ENCODE measurements around the gene OGDH.

OGDH gene

DNA sequence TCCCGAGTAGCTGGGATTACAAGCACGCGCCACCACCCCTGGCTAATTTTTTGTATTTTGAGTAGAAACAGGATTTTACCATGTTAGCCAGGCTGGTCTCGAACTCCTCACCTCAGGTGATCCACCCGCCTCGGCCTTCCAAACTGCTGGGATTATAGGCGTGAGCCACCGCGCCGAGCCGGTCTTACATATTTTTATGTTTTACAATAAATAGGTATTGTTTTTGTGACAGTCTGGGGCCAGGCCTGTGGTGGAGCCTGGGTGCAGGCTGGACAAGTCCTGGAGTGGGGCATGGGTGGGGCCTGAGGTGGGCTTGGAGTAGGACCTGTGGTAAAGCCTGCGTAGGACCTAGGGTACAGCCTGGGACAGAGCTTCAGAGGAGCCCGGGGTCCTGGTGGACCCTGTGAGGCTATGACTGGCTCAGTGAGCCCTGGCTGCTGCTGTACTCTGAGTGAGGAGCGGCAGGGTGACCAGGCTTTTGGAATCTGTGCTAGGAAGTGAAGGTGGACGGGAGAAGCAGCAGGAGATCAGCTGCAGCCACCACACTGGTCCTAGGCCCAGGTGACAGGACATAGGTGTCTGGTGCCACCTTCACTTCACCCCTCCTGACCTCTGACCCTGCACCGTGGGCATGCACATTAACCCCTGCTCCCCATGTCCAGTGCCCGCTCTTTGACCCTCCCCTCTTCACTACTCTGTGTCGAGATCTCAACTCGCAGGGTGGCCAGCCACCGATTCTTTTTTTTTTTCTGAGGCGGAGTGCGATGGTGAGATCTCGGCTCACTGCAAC is 132.6 kb downstream of the OGDH start:
- DNase-seq (ENCODE audit: low read depth) = no peak

DNA sequence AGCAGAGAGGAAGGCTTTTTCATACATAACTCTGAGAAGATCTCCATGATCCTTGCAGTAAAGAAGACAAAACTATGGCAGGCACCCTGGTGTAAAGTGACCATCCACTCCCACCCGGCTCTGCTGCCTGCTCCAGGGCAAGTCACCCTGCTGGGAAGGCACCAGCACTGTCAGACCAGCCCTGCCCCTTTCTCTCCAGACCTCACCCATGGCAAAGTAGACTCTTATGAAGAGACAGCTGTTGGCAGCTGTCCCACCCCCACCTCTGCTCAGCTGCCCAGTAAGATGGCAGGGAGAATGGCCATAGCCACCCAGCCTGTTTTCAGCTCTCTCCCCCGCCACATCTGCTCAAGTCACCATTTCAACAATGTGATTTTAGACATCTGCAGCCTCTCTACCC is 133.6 kb downstream of the OGDH start:
- no peak for DNase-seq (ENCODE audit: low read depth)

DNA sequence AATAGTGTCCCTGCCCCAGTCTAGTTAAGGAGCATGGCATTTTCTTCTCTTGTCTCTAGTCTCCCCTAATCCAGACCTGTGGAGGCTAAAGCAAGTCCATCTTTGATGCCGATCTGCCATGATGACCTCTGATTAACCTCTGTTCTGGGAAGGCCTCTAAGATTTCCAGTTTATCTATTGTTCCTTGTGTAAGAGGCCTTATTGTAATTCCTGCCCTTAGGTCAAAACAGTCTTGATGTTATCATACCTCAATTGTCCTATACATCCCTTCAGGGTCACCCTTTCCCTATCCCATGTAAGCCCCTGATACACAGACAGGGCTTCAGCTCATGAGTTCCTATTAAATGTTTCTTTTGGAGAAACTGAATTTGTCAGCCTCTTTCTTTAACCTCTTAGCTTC is 137.3 kb downstream of the OGDH start:
- DNase-seq (ENCODE audit: low read depth) = no peak

DNA sequence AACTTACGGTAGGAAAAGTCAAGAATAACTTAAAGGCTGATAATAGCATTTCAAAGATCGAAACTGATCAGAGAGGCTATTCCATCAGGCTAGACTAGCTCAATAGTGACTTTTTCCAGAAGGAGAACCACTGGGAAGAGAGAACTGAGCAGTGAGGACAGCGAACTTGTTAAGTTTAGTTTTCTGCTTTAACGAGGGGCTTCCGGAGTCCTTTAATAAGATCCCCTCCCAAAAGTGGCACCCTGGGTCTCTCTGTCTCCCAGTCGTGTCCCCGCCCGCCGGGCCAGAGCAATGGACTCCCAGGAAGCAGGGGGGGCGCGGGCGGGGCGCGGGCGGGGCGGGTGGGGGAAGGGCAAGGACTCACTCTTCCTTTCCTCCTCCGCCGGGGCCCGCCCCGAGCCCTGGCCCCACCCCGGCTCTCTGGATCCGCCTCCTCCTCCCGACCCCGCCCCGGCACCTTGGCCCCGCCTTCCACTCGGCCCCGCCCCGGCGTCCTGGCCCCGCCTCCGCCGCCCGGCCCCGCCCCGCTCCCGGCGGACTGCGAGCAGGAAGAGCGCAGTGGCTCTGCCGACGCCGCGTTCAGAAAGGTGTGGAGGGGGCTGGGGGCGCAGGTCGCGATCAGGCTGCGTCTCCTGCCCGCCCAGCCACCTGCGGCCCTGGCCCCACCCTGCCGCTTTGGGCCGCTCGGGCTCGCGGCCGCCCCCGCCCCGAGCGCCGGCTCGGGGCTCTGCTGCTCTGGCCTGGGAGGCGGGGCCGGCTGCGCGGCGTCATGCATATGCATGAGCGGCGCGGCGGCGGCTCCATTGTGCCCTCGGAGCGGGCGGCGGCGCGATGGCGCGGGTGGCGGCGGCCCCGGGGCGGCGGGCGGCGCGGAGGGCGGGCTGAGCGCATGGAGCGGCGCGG is 141.9 kb downstream of the OGDH start, which contains the start of gene ZMIZ2:
TSS of gene ZMIZ2 (plus strand) at position 803 of the 903 bp plus-strand sequence. CDS start 7,403 bp downstream, outside the sequence.
- DNase-seq (ENCODE audit: low read depth) = peak; percentile 87

DNA sequence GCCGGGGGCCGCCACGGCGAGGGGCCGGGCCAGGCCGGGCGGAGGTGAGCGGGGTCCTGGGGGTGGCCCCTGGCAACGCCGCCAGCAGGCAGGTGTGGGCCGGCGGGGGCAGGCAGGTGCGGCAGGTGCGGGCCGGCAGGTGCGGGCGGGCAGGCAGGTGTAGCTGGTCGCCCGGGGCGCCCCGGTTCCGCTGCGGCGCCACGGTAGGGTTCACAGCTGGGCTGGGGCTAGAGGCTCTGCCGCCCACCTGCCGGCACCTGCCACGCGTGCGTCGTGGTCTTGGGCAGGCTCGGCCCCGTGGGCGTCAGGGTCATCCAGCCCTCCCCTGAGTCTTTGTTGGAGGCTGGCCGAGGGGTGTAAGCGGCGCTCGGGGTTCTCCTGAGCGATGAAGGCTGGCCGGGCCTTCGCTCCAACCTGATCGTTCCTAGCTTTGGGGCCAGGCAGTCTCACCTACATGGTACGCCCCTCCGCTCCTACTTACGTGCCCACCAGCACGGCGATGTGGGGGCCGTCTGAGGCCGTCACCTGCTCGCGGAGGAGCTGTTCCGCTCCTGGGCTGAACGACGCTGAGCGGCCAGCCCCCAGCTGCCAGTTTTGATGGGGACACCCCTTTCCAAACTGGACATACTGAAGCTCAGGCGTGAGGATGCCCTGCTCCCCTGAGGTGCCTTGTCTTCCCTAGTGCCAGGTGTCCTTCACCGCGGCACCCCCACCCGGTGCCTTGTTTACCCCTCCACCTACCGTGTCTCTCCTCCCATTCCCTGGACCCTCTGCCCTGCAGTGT is 142.7 kb downstream of the OGDH start:
- DNase-seq (ENCODE audit: low read depth) = no peak

DNA sequence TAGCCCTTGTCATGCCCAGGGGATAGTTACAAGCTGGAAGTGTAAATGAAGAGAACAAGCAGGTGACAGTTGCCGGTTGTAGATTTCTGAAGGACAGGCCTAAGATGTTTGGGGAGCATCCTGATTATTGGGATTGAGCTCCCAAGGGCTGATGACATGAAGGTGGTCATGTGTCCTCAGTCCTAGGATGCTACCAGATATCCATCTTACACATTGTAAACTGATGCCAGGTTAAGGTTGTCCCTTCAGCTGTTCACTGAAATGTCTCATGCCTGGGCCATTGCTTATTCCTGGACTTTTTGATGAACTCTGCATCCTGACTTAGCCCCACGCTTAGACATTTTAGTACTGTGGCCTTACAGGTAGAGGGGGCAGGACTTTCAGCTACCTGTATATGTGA is 143.6 kb downstream of the OGDH start:
- no peak for DNase-seq (ENCODE audit: low read depth)

DNA sequence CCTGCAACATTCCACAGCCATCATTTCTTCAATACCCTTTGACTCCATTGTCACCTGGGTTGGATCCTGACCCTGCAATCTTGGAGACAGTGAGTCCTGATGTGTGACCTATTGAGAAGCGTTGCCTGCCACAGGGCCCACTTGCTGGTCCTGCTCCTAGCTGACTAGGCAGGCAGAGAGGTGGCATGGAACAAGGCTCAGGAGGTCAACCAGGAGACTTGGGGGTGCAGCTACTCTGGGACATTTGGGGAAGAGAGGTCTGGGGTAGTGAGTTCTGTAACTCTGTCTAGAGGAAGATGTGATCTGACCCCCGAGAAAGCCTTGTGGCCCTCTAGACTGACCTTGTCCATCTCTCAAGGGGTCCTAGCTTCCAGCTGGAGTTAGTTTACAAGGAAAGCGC is 144.0 kb downstream of the OGDH start:
- no peak for DNase-seq (ENCODE audit: low read depth)

DNA sequence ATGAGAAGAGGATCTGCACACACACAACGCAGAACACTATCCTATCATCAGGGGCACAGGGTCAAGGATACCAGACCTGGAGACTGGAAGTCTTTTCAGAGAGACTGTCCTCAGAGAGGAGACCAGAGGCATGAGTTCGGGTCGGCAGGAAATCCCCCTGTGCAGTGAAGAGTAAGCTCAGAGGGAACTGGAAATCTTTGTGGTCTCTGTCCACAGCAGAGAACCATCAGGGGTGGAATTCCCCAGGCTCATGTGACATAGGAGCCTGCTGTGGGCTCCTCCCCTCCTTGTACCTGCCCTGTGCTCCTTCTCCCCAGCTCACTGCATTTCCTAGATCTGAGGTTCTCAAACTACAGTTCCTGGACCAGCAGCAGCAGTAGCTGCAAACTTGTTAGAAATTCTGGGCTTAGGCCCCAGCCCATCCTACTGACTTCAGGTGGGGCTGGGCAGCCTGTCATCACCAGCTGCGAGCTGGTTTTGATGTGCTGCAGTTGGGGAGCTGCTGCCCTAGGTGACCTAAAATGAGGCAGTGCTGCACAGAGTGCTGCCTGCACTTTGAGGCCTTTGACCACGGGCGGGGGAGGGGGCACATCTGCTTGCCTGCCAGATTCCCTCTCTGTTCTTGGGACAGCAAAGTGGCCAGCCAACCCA is 144.6 kb downstream of the OGDH start:
- peak; percentile 27 for DNase-seq (ENCODE audit: low read depth)

DNA sequence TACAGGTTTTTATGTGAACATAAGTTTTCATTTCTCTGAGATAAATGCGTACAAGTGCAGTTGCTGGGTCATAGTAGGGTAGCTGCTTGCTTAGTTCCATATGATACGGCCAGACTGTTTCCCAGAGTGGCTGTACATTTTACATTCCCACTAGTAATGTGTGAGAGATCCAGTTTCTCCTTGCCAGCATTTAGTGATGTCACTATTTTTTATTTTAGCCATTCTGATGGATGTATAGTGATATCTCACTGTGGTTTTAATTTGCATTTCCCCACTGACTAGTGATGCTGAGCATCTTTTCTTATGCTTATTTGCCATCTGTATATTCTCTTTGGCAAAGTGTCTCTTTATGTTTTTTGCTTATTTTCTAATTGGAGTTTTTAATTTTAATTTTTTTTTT is 146.4 kb downstream of the OGDH start:
- DNase-seq (ENCODE audit: low read depth) = no peak

DNA sequence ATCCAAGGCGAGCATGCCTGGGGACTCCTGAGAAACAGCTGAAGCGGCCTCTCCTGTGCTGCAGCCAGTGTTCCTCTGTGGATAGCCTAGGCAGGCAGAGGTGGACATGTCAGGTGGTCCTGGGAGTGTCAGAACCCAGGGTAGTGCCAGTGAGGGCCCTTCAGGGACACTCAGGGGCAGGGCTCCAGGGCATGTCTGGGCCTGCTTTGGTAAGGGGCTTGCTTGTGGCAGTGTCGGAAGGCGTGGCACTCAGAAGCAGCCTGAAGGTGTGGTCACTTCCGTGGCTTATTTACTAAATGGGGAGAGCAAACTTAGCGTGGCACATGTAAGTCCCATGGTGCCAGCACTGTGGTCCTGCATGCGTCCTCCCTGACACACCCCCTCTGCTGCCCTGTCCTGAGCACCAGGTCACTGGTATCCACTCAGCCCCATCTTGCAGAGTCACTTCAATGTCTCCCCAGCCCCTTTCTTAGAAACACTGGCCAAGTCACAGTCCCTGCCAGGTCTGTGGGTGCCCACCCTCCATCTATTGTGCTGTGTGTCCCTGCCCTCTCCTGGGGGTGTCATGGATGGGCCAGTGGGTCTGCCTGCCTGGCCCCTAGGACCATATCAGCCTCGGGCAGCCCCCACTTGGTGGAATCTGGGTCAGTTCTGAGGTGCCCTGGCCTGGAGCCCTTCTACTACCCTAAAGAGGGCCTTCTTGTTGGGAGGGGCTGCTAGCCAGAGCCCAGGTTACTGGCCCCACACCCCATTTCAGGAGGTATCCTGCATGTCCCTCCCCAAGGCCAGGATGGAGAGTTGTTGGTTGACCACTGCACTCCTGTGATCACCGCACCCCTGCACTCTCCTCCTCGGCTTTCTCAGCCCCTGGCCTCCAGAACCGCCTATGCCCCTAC is 148.6 kb downstream of the OGDH start:
- DNase-seq (ENCODE audit: low read depth) = no peak

DNA sequence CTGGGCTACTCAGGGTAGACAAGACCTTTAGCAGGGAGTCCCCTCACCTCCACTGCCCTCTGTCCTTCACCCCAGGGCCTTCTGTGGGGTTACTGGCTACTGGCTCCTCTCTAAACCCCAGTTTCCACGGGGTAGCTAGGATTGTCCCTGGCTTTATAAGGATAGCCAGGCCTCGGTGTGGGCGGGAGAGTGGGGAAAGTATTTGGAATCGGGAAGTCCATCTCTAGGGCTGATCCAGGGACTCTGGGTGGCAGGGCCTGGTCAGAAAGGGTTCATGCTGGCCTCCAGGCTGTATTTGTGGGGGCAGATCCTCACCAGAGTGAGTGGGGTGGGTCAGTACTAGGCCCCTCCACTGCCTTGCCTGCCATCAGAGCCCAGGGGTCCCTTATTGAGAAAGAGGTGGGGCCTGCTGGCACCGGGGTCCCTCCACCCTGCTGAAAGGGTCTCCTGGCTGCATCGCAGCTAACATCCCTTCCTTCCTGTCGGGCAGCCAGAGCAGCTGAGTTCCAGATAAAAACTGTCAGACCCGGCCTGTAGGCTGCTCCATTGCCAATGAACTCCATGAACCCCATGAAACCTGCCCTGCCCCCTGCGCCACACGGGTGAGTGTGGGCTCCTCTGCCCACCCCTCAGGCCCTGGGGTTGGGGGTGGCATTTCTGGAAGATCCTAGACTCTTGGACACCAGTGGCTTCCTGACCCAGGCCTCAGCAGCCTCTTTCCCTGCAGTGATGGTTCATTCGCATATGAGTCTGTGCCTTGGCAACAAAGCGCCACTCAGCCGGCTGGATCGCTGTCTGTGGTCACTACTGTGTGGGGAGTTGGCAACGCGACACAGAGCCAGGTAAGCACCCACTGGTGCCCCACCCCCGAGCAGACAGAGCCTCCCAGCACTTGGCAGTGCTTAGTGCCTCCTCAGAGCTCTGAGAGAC is 149.5 kb downstream of the OGDH start:
- no peak for DNase-seq (ENCODE audit: low read depth)

DNA sequence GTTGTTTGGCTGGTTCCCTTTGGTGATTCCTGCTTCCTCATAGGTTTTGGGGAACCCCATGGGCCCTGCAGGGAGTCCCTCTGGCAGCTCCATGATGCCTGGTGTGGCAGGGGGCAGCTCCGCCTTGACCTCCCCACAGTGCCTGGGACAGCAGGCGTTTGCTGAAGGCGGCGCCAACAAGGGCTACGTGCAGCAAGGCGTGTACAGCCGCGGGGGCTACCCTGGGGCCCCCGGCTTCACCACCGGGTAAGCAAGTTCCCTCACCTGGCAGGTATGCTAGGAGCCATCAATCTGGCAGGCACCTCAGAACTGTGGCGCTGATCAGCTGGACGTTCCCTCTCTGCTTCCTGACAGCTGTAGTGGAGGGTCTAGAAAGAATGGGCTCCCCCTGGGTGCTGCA is 150.5 kb downstream of the OGDH start:
- no peak for DNase-seq (ENCODE audit: low read depth)

DNA sequence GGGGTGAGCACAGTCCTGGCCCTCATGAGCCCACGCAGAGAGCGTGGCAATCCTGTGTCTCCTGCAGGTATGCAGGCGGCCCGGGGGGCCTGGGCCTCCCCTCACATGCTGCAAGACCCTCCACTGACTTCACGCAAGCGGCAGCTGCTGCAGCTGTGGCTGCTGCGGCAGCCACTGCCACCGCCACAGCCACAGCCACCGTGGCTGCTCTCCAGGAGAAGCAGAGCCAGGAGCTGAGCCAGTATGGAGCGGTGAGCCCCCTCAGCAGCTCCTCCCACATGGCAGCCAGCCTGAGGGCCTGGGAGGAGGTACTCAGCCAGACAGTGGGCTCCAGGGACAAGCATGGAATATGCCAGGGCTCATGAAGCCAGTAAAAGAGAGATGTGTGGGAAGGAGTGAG is 150.9 kb downstream of the OGDH start:
- no peak for DNase-seq (ENCODE audit: low read depth)

DNA sequence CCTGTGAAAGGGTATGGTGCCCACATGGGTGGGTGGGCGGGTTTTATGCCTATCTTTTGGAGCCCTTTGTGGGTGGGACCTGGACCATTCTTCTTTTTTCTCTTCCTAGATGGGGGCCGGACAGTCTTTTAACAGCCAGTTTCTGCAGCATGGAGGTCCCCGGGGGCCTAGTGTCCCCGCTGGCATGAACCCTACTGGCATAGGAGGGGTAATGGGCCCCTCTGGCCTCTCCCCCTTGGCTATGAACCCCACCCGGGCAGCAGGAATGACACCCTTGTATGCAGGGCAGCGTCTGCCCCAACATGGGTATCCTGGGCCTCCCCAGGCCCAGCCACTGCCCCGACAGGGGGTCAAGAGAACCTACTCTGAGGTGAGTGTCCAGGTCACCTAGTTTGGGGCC is 151.3 kb downstream of the OGDH start:
- no peak for DNase-seq (ENCODE audit: low read depth)
